PC-9 (cell line): ENCODE measurements around the gene IL2RA. TPM values are rescaled to one million over a fixed set of nuclear protein-coding genes. Genes with fewer than 3 reads are reported as not detected.

Experiments used
- BruUV-seq: library from RNA; stranded (reverse); fragments of 400-500 nt; replicated peaks from 2 replicates; lab custom pipeline; 2021; lab: Mats Ljungman, UMichigan
- CTCF ChIA-PET: fragments of 300-600 bp; sonication (Branson Sonifier 250); formaldehyde crosslinking; loops from one replicate; lab custom pipeline; 2022; ENCODE audit warnings: antibody characterized with exemption; lab: Charles Lee
- POLR2A ChIA-PET: fragments of 300-600 bp; sonication (Branson Sonifier 250); formaldehyde crosslinking; loops from one replicate; lab custom pipeline; 2022; ENCODE audit warnings: antibody characterized with exemption; ENCODE audit not compliant: unreplicated experiment; lab: Charles Lee
- DNase-seq, 2 experiments: peaks; one replicate each; pipeline versions ENCODE4 v3.0.0 to v3.0.0-alpha.2; 2015 to 2022; ENCODE audit warnings: mixed read lengths in 1 of 2
- H2AFZ ChIP-seq: fragments of 200-600 bp; sonication (generic); 2 replicates; pipeline ENCODE4 v1.8.1; 2017; ENCODE audit warnings: antibody characterized with exemption
- H3F3A ChIP-seq: fragments of 200-600 bp; sonication (generic); 2 replicates; pipeline ENCODE4 v1.8.1; 2017; ENCODE audit warnings: antibody characterized with exemption, mild to moderate bottlenecking, low read depth; ENCODE audit not compliant: insufficient read depth
- H3K27ac ChIP-seq: fragments of 200-600 bp; sonication (generic); 2 replicates; pipeline ENCODE4 v1.6.1; 2016; ENCODE audit warnings: mixed run types
- H3K27me3 ChIP-seq: fragments of 200-600 bp; sonication (generic); 2 replicates; pipeline ENCODE4 v1.6.1; 2016; ENCODE audit warnings: low read depth, mixed run types; ENCODE audit not compliant: insufficient read depth
- H3K36me3 ChIP-seq: fragments of 200-600 bp; sonication (generic); 2 replicates; pipeline ENCODE4 v1.6.1; 2016; ENCODE audit warnings: low read depth, mixed run types
- H3K4me1 ChIP-seq: fragments of 200-600 bp; sonication (generic); replicated peaks from 2 replicates; pipeline ENCODE4 v1.6.1; 2016; ENCODE audit warnings: mixed run types; ENCODE audit not compliant: insufficient read depth
- H3K4me2 ChIP-seq: fragments of 200-600 bp; sonication (generic); 2 replicates; pipeline ENCODE4 v1.6.1; 2017; ENCODE audit warnings: mixed run types
- H3K4me3 ChIP-seq: fragments of 200-600 bp; sonication (generic); 2 replicates; pipeline ENCODE4 v1.6.1; 2016; ENCODE audit warnings: mixed run types
- H3K79me2 ChIP-seq: fragments of 200-600 bp; sonication (generic); 2 replicates; pipeline ENCODE4 v1.6.1; 2017; ENCODE audit warnings: low read depth, mixed run types
- H3K9me2 ChIP-seq: fragments of 200-600 bp; sonication (generic); 2 replicates; pipeline ENCODE4 v1.8.1; 2017; ENCODE audit warnings: mild to moderate bottlenecking; ENCODE audit not compliant: insufficient read depth
- H3K9me3 ChIP-seq: fragments of 200-600 bp; sonication (generic); 2 replicates; pipeline ENCODE4 v1.8.1; 2016; ENCODE audit warnings: low read depth; ENCODE audit not compliant: insufficient read depth
- H4K20me1 ChIP-seq: fragments of 200-600 bp; sonication (generic); 2 replicates; pipeline ENCODE4 v1.8.1; 2017; ENCODE audit not compliant: insufficient read depth
- CTCF ChIP-seq: fragments of 200-600 bp; sonication (generic); conservative IDR thresholded peaks from 2 replicates; pipeline ENCODE4 v1.6.1; 2017; ENCODE audit warnings: mixed run types, antibody characterized with exemption, mild to moderate bottlenecking, moderate library complexity
- EZH2 ChIP-seq: fragments of 200-600 bp; sonication (generic); IDR thresholded peaks from 2 replicates; pipeline ENCODE4 v1.8.0; 2017; ENCODE audit warnings: antibody characterized with exemption, low read depth
- intact Hi-C: fragments of 100-400 bp; cut with micrococcal nuclease; formaldehyde crosslinking; loops from one replicate; pipeline ENCODE4 v1.10.0; 2022; ENCODE audit not compliant: unreplicated experiment
- total RNA-seq: library from RNA; stranded (reverse); gene quantifications from 2 replicates; pipeline ENCODE4 v1.2.3, GENCODE V29; 2021

IL2RA gene
- total RNA-seq, 1 experiment from 2014 or later, result not detected

GRCh38 chr10:6033954-6034353 is 28.2 kb downstream of the IL2RA start:
- Histone ChIP-seq H3K36me3 (no peaks in the 10 kb centered on the region), H3K9me3 (peaks cover 4% of the 10 kb centered on the region; the same call in 1 of the 2 replicates), H3F3A (no peaks in the 10 kb centered on the region), H3K27ac (no peak overlapping the region), H3K27me3 (no peaks in the 10 kb centered on the region), H3K4me1 (no peaks in the 10 kb centered on the region), H3K4me3 (no peak overlapping the region), H3K79me2 (no peaks in the 10 kb centered on the region), H3K4me2 (no peak overlapping the region), H2AFZ (no peak overlapping the region), H4K20me1 (no peaks in the 10 kb centered on the region), H3K9me2 (no peaks in the 10 kb centered on the region)
- DNase-seq, result no peak
- intact Hi-C loops, result no loop called here
- POLR2A ChIA-PET, result no interaction called here
- no TSS peak for BruUV-seq
- TF ChIP-seq CTCF (no peak), EZH2 (no peak)
- CTCF ChIA-PET, result interaction anchor here (0.6 kb wide), 1 partner anchor 19 kb away, joined by 3 read pairs; no protein-coding TSS in a partner anchor

GRCh38 chr10:6030940-6031339 is 31.2 kb downstream of the IL2RA start:
- Histone ChIP-seq H3F3A (no peaks in the 10 kb centered on the region), H4K20me1 (no peaks in the 10 kb centered on the region), H3K9me2 (no peaks in the 10 kb centered on the region), H3K4me2 (no peak overlapping the region), H3K36me3 (no peaks in the 10 kb centered on the region), H3K27me3 (no peaks in the 10 kb centered on the region), H3K4me3 (no peak overlapping the region), H3K9me3 (peaks cover 4% of the 10 kb centered on the region; the same call in 1 of the 2 replicates), H3K79me2 (no peaks in the 10 kb centered on the region), H2AFZ (no peak overlapping the region), H3K4me1 (no peaks in the 10 kb centered on the region), H3K27ac (no peak overlapping the region)
- CTCF ChIA-PET, result interaction anchor here (0.7 kb wide), 1 partner anchor 197 kb away, joined by 6 read pairs; no protein-coding TSS in a partner anchor
- TF ChIP-seq CTCF (no peak), EZH2 (no peak)
- no TSS peak for BruUV-seq
- intact Hi-C loops, result no loop called here
- POLR2A ChIA-PET, result no interaction called here
- DNase-seq, result no peak

GRCh38 chr10:6030217-6030616 is 31.9 kb downstream of the IL2RA start:
- H2AFZ ChIP-seq, result no peak overlapping the region
- no peak for DNase-seq
- no peaks in the 10 kb centered on the region for H3K79me2 ChIP-seq
- no TSS peak for BruUV-seq
- ChIA-PET POLR2A (no interaction called here), CTCF (no interaction called here)
- peaks cover 4% of the 10 kb centered on the region; the same call in 1 of the 2 replicates for H3K9me3 ChIP-seq
- intact Hi-C loops, result no loop called here
- H3K27me3 ChIP-seq, result no peaks in the 10 kb centered on the region
- no peak overlapping the region for H3K4me3 ChIP-seq
- H3K4me2 ChIP-seq, result no peak overlapping the region
- H3K9me2 ChIP-seq, result no peaks in the 10 kb centered on the region
- no peaks in the 10 kb centered on the region for H3K36me3 ChIP-seq
- no peak overlapping the region for H3K27ac ChIP-seq
- TF ChIP-seq CTCF (no peak), EZH2 (no peak)
- H4K20me1 ChIP-seq, result no peaks in the 10 kb centered on the region
- H3F3A ChIP-seq, result no peaks in the 10 kb centered on the region
- no peaks in the 10 kb centered on the region for H3K4me1 ChIP-seq
